Neuronal stem cell (in vitro differentiated cells): ENCODE measurements around the gene ATP6V0E1.

Experiments
- DNase-seq: peaks from one replicate; pipeline ENCODE4 v3.0.0-alpha.2; 2013; ENCODE audit warnings: low spot score
- H2AFZ ChIP-seq: one replicate; pipeline ENCODE4 v1.6.1; 2013; ENCODE audit warnings: mild to moderate bottlenecking, low read length, inconsistent platforms
- H2AK5ac ChIP-seq: 2 replicates; pipeline ENCODE4 v1.6.1; 2013; ENCODE audit warnings: low read depth, mild to moderate bottlenecking, inconsistent platforms, low read length, moderate library complexity, mixed read lengths
- H2BK120ac ChIP-seq: 2 replicates; pipeline ENCODE4 v1.6.1; 2013; ENCODE audit warnings: low read depth, mild to moderate bottlenecking, inconsistent platforms, low read length, moderate library complexity, mixed read lengths
- H2BK12ac ChIP-seq: one replicate; pipeline ENCODE4 v1.6.1; 2013; ENCODE audit warnings: low read length, inconsistent platforms
- H2BK15ac ChIP-seq: 2 replicates; pipeline ENCODE4 v1.6.1; 2013; ENCODE audit warnings: mild to moderate bottlenecking, low read length, inconsistent platforms, mixed read lengths
- H2BK5ac ChIP-seq: one replicate; pipeline ENCODE4 v1.6.1; 2013; ENCODE audit warnings: inconsistent platforms, mild to moderate bottlenecking, low read length, moderate library complexity
- H3K14ac ChIP-seq: one replicate; pipeline ENCODE4 v1.6.1; 2013; ENCODE audit warnings: low read length, inconsistent platforms
- H3K18ac ChIP-seq: 2 replicates; pipeline ENCODE4 v1.6.1; 2013; ENCODE audit warnings: low read length, inconsistent platforms
- H3K23ac ChIP-seq: 2 replicates; pipeline ENCODE4 v1.6.1; 2013; ENCODE audit warnings: low read depth, mild to moderate bottlenecking, mixed read lengths, low read length, inconsistent platforms; ENCODE audit not compliant: poor library complexity
- H3K27ac ChIP-seq: replicated peaks from 3 replicates; pipeline ENCODE4 v1.5.1; 2013; ENCODE audit warnings: low read length, inconsistent platforms
- H3K27me3 ChIP-seq, 3 experiments: 2 replicates each; pipeline ENCODE4 v1.6.1; 2013; ENCODE audit warnings: low read length in 3 of 3, mild to moderate bottlenecking in 2 of 3, inconsistent platforms in 1 of 3, low read depth in 1 of 3, mixed read lengths in 1 of 3, moderate library complexity in 1 of 3; ENCODE audit not compliant: control insufficient read depth in 3 of 3, insufficient read depth in 3 of 3
- H3K36me3 ChIP-seq, 2 donors: replicated peaks in 1 of 2; 2 replicates each; pipeline ENCODE4 v1.6.1; 2013; ENCODE audit warnings: low read length in 2 of 2; ENCODE audit not compliant: control insufficient read depth in 2 of 2, insufficient read depth in 2 of 2
- H3K4ac ChIP-seq: 2 replicates; pipeline ENCODE4 v1.6.1; 2013; ENCODE audit warnings: inconsistent platforms, mild to moderate bottlenecking, low read length, moderate library complexity
- H3K4me1 ChIP-seq, 2 donors: 1 replicate in 1 of 2; 2 replicates in 1 of 2; pipeline ENCODE4 v1.6.1; 2013; ENCODE audit warnings: low read length in 2 of 2, low read depth in 1 of 2; ENCODE audit not compliant: control insufficient read depth in 2 of 2, insufficient read depth in 1 of 2
- H3K4me2 ChIP-seq: one replicate; pipeline ENCODE4 v1.6.1; 2013; ENCODE audit warnings: mild to moderate bottlenecking, low read length, inconsistent platforms; ENCODE audit not compliant: insufficient read depth, poor library complexity, severe bottlenecking
- H3K4me3 ChIP-seq, 2 donors: 2 replicates each; pipeline ENCODE4 v1.5.1; 2013; ENCODE audit warnings: low read length in 2 of 2, mild to moderate bottlenecking in 2 of 2, inconsistent platforms in 1 of 2, moderate library complexity in 1 of 2
- H3K79me1 ChIP-seq: one replicate; pipeline ENCODE4 v1.6.1; 2013; ENCODE audit warnings: low read depth, mild to moderate bottlenecking, inconsistent platforms, low read length, moderate library complexity
- H3K9ac ChIP-seq: one replicate; pipeline ENCODE4 v1.6.1; 2013; ENCODE audit warnings: mild to moderate bottlenecking, low read depth, low read length, inconsistent platforms; ENCODE audit not compliant: poor library complexity
- H3K9me3 ChIP-seq, 2 donors: replicated peaks in 1 of 2; 2 replicates each; pipeline versions ENCODE3 to v1.6.1; 2013; ENCODE audit warnings: low read length in 2 of 2, mild to moderate bottlenecking in 2 of 2, inconsistent platforms in 1 of 2, low read depth in 1 of 2, mixed read lengths in 1 of 2, moderate library complexity in 1 of 2; ENCODE audit not compliant: control insufficient read depth in 2 of 2, insufficient read depth in 1 of 2
- H4K8ac ChIP-seq: one replicate; pipeline ENCODE4 v1.6.1; 2013; ENCODE audit warnings: low read depth, mild to moderate bottlenecking, inconsistent platforms, low read length, moderate library complexity
- H4K91ac ChIP-seq: one replicate; pipeline ENCODE4 v1.6.1; 2013; ENCODE audit warnings: low read length, low read depth, mild to moderate bottlenecking, inconsistent platforms; ENCODE audit not compliant: poor library complexity
- WGBS, 2 donors: extraction: QIAGEN DNeasy Blood & Tissue Kit; methylation state at CpG; one replicate each; pipeline ENCODE4 v1.1.7; 2013; ENCODE audit warnings: missing lambda C conversion rate in 2 of 2, mixed read lengths in 1 of 2; ENCODE audit not compliant: insufficient read length in 2 of 2, insufficient replicate concordance in 1 of 2; ENCODE audit errors: extremely low coverage in 2 of 2; 5-methylcytosine and 5-hydroxymethylcytosine counted together

Gene ATP6V0E1

DNA sequence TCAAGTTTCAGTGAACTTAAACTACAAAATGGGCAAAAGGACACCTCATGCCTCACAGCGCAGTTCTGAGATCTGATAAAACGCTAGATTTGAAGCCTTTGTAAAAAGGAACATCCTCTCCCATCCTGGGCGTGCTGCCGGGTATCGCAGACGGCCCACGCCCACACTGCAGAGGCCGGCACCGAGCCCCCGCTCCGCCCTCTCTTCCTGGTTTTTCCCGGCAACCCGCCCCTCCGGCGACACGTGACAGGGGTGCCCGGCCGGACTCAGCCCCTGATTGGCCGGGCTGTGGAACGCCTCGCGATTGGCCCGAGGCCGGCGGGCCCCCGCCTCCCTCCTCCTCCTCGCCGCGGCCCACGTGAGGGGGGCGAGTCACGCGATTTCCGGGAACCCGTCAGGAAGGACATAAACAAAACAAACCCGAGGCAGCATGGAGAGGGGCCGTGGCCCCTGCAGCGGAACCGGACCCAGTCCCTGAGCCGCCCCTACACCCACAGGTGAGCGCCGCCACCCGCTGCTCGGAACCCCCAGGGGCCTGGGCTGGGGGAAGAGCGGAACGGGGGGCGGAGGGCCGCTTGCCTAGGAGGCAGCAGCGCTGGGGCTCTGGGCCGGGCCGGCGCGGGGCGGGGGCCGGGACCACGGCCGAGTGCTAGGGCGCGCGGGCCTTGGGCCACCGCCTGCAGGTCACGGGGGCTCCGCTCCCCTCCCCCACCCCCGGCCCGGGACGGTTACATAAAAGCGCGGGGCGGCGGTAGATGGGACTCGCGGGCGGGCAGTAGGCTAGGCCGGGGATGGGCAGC lies 72.6 kb downstream of the ATP6V0E1 start, which contains the start of gene CREBRF:
Gene CREBRF, plus strand, starts transcription at position 370 of the 800 bp plus-strand sequence. CDS start 24,424 bp downstream, outside the sequence.
- peak; percentile 91 for DNase-seq
- H3K4me1 ChIP-seq, result peaks cover 2% of the 10 kb centered on the region in 2 donors
- no peak within 1 kb of the TSS for H2BK15ac ChIP-seq
- H3K27me3 ChIP-seq, result peaks cover 0 to 2% (median 1%) of the 10 kb centered on the region in 3 experiments
- H2AK5ac ChIP-seq, result no peak within 1 kb of the TSS
- no peak within 1 kb of the TSS for H3K14ac ChIP-seq
- peak within 1 kb of the TSS; percentile 89 for H3K18ac ChIP-seq
- H3K23ac ChIP-seq, result peak within 1 kb of the TSS; percentile 95
- H3K4ac ChIP-seq, result no peak within 1 kb of the TSS
- H3K4me3 ChIP-seq, result peak within 1 kb of the TSS; percentile 81 to 88
- H2BK120ac ChIP-seq, result no peak within 1 kb of the TSS
- H3K79me1 ChIP-seq, result peaks cover 2% of the 10 kb centered on the region
- peak within 1 kb of the TSS; percentile 53 for H2BK5ac ChIP-seq
- H2BK12ac ChIP-seq, result no peak within 1 kb of the TSS
- no peaks in the 10 kb centered on the region for H3K36me3 ChIP-seq
- H2AFZ ChIP-seq, result peak within 1 kb of the TSS; percentile 89
- peak within 1 kb of the TSS; percentile 86 for H3K27ac ChIP-seq
- peak within 1 kb of the TSS; percentile 43 for H4K8ac ChIP-seq
- H3K9ac ChIP-seq, result peak within 1 kb of the TSS; percentile 90
- H3K9me3 ChIP-seq, result no peaks in the 10 kb centered on the region
- H4K91ac ChIP-seq, result no peak within 1 kb of the TSS
- no CpG with 5 or more reads among the region's 74 CpGs for WGBS, 2 donors
- H3K4me2 ChIP-seq, result peak within 1 kb of the TSS; percentile 66

DNA sequence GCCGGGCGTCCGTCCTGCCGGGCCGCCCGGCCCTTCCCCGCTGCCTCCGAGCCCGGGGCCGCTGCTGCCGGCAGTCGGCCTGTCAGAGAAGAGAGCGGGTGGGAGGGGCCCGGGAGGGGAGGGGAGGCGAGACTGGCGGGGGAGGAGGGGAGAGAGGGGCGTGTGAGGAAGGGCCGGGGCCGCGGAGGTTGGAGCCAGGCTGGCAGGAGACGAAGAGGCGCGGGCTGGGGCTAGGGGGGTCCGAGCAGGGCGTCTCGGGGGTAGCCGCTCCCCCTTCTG lies 73.2 kb downstream of the ATP6V0E1 start:
- H3K79me1 ChIP-seq, result peaks cover 2% of the 10 kb centered on the region
- peak overlapping the region; percentile 81 to 87 for H3K4me3 ChIP-seq
- peak overlapping the region; percentile 89 for H2AFZ ChIP-seq
- no peak overlapping the region for H3K23ac ChIP-seq
- H3K27me3 ChIP-seq, result peaks cover 0 to 2% (median 1%) of the 10 kb centered on the region in 3 experiments
- no peak overlapping the region for H4K8ac ChIP-seq
- H3K27ac ChIP-seq, result no peak overlapping the region
- peak overlapping the region; percentile 53 for H2BK5ac ChIP-seq
- no peak overlapping the region for H2BK120ac ChIP-seq
- peak overlapping the region; percentile 66 for H3K4me2 ChIP-seq
- H4K91ac ChIP-seq, result no peak overlapping the region
- no peaks in the 10 kb centered on the region for H3K9me3 ChIP-seq
- WGBS, 2 donors, result no CpG with 5 or more reads among the region's 27 CpGs
- no peak overlapping the region for H2BK12ac ChIP-seq
- DNase-seq, result no peak
- H3K4ac ChIP-seq, result no peak overlapping the region
- H3K9ac ChIP-seq, result peak overlapping the region; percentile 90
- H3K18ac ChIP-seq, result peak overlapping the region; percentile 89
- H3K14ac ChIP-seq, result no peak overlapping the region
- H2BK15ac ChIP-seq, result no peak overlapping the region
- peaks cover 2% of the 10 kb centered on the region in 2 donors for H3K4me1 ChIP-seq
- H3K36me3 ChIP-seq, result no peaks in the 10 kb centered on the region
- H2AK5ac ChIP-seq, result no peak overlapping the region

DNA sequence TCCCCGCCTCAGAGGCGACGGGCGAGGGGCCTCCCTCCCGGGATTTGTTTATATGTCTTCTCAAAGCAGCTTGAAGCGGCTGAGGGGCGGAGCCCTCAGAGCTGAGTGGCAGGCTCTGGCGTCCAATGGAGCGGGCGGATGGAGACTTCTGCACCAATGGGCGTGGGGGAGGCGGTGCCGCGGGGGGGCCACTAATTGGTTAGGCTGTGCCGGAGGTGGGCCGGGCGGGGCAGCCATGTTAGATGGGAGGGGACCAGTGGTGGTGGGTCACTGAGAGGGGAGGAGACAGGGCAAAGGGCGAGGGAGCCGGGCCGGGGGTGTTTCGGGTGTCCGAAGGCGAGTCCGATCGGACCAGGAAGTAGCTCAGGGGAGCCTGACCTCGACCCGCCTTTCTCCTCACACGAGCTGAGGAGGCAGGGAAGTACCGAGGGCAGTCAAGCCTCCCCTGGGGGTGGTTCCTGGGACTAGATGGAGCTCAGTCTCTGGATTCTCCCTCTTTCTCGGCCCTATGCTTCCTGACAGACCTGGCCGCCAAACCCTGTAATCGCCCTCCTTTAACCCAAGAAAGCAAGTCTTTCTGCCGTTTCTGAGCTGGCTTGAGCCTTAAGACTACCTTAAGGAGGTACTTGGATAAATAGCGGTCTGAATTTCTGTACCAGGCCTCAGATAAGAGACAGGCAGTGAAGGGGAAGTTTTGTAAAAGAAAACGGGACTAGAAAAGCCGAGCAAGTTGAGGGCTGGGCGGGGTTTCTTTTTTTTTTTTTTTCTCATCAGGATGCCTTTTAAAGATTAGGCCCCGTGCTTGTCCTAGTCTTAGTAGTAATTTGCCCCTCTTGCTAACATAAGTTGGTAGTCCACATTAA lies 73.7 kb downstream of the ATP6V0E1 start:
- no peak overlapping the region for H2AK5ac ChIP-seq
- H3K18ac ChIP-seq, result peak overlapping the region; percentile 85
- peak overlapping the region; percentile 90 for H3K9ac ChIP-seq
- H4K8ac ChIP-seq, result no peak overlapping the region
- H2BK15ac ChIP-seq, result no peak overlapping the region
- no peak overlapping the region for H4K91ac ChIP-seq
- peak overlapping the region; percentile 89 for H2AFZ ChIP-seq
- H2BK12ac ChIP-seq, result no peak overlapping the region
- peak overlapping the region; percentile 66 for H3K4me2 ChIP-seq
- WGBS, 2 donors, result no CpG with 5 or more reads among the region's 38 CpGs
- H3K79me1 ChIP-seq, result peaks cover 2% of the 10 kb centered on the region
- peaks cover 0 to 1% (median 0%) of the 10 kb centered on the region in 3 experiments for H3K27me3 ChIP-seq
- H3K14ac ChIP-seq, result no peak overlapping the region
- H3K9me3 ChIP-seq, result no peaks in the 10 kb centered on the region
- H2BK5ac ChIP-seq, result peak overlapping the region; percentile 53
- no peak overlapping the region for H2BK120ac ChIP-seq
- DNase-seq, result peak; percentile 98
- no peak overlapping the region for H3K4ac ChIP-seq
- peak overlapping the region; percentile 95 for H3K23ac ChIP-seq
- H3K36me3 ChIP-seq, result no peaks in the 10 kb centered on the region
- peak overlapping the region; percentile 86 for H3K27ac ChIP-seq
- peak overlapping the region; percentile 81 to 88 for H3K4me3 ChIP-seq
- peaks cover 2% of the 10 kb centered on the region in 2 donors for H3K4me1 ChIP-seq

DNA sequence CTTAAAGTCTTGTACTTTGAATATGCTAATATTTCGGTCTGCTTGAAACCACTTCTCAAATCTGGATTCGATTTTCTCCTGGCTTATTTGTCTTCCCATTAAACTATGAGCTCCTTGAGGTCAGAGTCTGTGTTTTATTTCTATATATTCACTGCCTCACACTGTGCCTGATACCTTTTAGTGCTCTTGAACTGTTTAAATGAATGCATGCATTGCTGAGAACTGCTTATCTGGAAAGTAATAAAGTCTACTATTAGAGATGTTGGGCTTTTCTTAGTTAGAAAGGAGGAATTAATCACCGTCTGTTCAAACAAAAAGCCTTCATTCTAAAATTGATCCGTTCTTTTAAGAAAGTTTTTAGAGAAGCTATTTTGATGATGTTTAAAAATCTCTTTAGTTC lies 78.6 kb downstream of the ATP6V0E1 start:
- Histone ChIP-seq H3K9ac (no peak overlapping the region), H2AFZ (no peak overlapping the region), H2BK5ac (no peak overlapping the region), H4K8ac (no peak overlapping the region), H2BK12ac (no peak overlapping the region), H3K23ac (no peak overlapping the region), H3K9me3 (peaks cover 0 to 3% of the 10 kb centered on the region in 2 donors), H3K36me3 (no peaks in the 10 kb centered on the region), H3K4me1 (peaks cover 0 to 2% of the 10 kb centered on the region in 2 donors), H2BK15ac (no peak overlapping the region), H3K4me3 (no peak overlapping the region), H3K18ac (no peak overlapping the region), H3K27ac (no peak overlapping the region), H3K4me2 (no peak overlapping the region), H3K14ac (no peak overlapping the region), H2AK5ac (no peak overlapping the region), H4K91ac (no peak overlapping the region), H3K79me1 (peaks cover 2% of the 10 kb centered on the region), H3K27me3 (no peaks in the 10 kb centered on the region), H2BK120ac (no peak overlapping the region), H3K4ac (no peak overlapping the region)
- WGBS, 2 donors, result no CpG with 5 or more reads among the region's 4 CpGs
- no peak for DNase-seq
